Stomach (tissue), 9 donors: ENCODE results near the gene PRDM2. TPM values are rescaled to one million over a fixed set of nuclear protein-coding genes. Genes with fewer than 3 reads are reported as not detected.

Source experiments
- DNase-seq, 2 donors: peaks; one replicate each; pipeline versions ENCODE4 v3.0.0 to v3.0.0-alpha.2; 2013 to 2019
- H3K27ac ChIP-seq, 5 donors: fragments of 200-600 bp in 4 of 5; sonication (generic) in 4 of 5; one replicate each; pipeline ENCODE4 v1.5.1; 2013 to 2019; ENCODE audit warnings: mild to moderate bottlenecking in 1 of 5, moderate library complexity in 1 of 5
- H3K27me3 ChIP-seq, 3 donors: fragments of 200-600 bp; sonication (generic); one replicate each; pipeline ENCODE4 v1.5.1; 2017 to 2019; ENCODE audit warnings: mixed run types in 1 of 3
- H3K36me3 ChIP-seq, 4 donors: fragments of 200-600 bp; sonication (generic); 1 replicate in 3 of 4; 2 replicates in 1 of 4; pipeline ENCODE4 v1.5.1; 2016 to 2019
- H3K4me1 ChIP-seq, 4 donors: fragments of 200-600 bp; sonication (generic); one replicate each; pipeline ENCODE4 v1.5.1; 2016 to 2019
- H3K4me3 ChIP-seq, 4 donors: fragments of 200-600 bp; sonication (generic) in 3 of 4; one replicate each; pipeline ENCODE4 v1.5.1; 2016 to 2019; ENCODE audit warnings: mild to moderate bottlenecking in 1 of 4
- H3K9me3 ChIP-seq, 4 donors: fragments of 200-600 bp; sonication (generic); one replicate each; pipeline ENCODE4 v1.5.1; 2016 to 2019
- CTCF ChIP-seq, 7 experiments: fragments of 450-650 bp in 4 of 7; fragments of 200-600 bp in 3 of 7; sonication (generic) in 3 of 7; IDR thresholded peaks; one replicate each; pipeline ENCODE4 v1.5.1; 2016 to 2019; ENCODE audit warnings: antibody characterized with exemption in 7 of 7, control low read depth in 2 of 7, mild to moderate bottlenecking in 1 of 7
- EP300 ChIP-seq: sonication (generic); formaldehyde crosslinking; IDR thresholded peaks from one replicate; pipeline ENCODE4 v1.6.1; 2017; ENCODE audit warnings: antibody characterized with exemption
- POLR2A ChIP-seq, 4 donors: fragments of 450-650 bp; IDR thresholded peaks; one replicate each; pipeline ENCODE4 v1.6.1; 2016; ENCODE audit warnings: antibody characterized with exemption in 4 of 4, control low read depth in 2 of 4, mild to moderate bottlenecking in 1 of 4, moderate library complexity in 1 of 4
- POLR2AphosphoS5 ChIP-seq, 3 donors: sonication (generic); formaldehyde crosslinking; IDR thresholded peaks; one replicate each; pipeline ENCODE4 v1.6.1; 2016; ENCODE audit warnings: antibody characterized with exemption in 3 of 3
- WGBS, 5 donors: extraction: QIAGEN DNeasy Blood & Tissue Kit in 3 of 5; methylation state at CpG; one replicate each; pipeline versions ENCODE4 v1.1.5 to v1.1.7; 2013 to 2018; 5-methylcytosine and 5-hydroxymethylcytosine counted together
- intact Hi-C: fragments of 100-400 bp; cut with DNase I; formaldehyde crosslinking; loops from one replicate; pipeline ENCODE4 v1.15.1; 2023; ENCODE audit warnings: low total_unique reads
- polyA plus RNA-seq, 3 donors: library from polyadenylated mRNA; stranded (reverse); fragments of 200-250 nt; gene quantifications; one replicate each; pipeline ENCODE4 v1.2.3, GENCODE V29; 2013
- total RNA-seq, 5 donors: library from RNA; depleted of rRNA; stranded (reverse); fragments of >200 nt; gene quantifications; one replicate each; pipeline versions ENCODE4 v1.1.0 to v1.2.3, GENCODE V29; 2014 to 2016
- donor health status: healthy with polysubstance abuse.
- donor health status: Bipolar disorder and iron deficiency.
- donor health status: healthy.

The PRDM2 gene
- total and polyA plus RNA-seq, 8 donors: 10.1 to 77.7 (median 24.8) TPM

- DNase-seq: no peak
- no peak for TF ChIP-seq EP300
- intact Hi-C loops: no loop called here
- WGBS, 5 donors: 77 to 81% (median 79%) methylated on average over 7 of the region's 7 CpGs
- no peak overlapping the region for H3K4me3 ChIP-seq
- H3K27me3 ChIP-seq: peaks cover 0 to 5% (median 0%) of the 10 kb centered on the region in 3 donors
- H3K27ac ChIP-seq: no peak overlapping the region
- H3K4me1 ChIP-seq: no peaks in the 10 kb centered on the region
- H3K36me3 ChIP-seq: no peaks in the 10 kb centered on the region
- peaks cover 0 to 9% (median 0%) of the 10 kb centered on the region in 4 donors for H3K9me3 ChIP-seq
Observed at GRCh38 chr1:13867603-13868002, 167.6 kb downstream of the PRDM2 start.

- Histone ChIP-seq H3K9me3 (peaks cover 0 to 9% (median 0%) of the 10 kb centered on the region in 4 donors), H3K27ac (no peak overlapping the region), H3K4me3 (no peak overlapping the region), H3K36me3 (no peaks in the 10 kb centered on the region), H3K27me3 (peaks cover 0 to 5% (median 0%) of the 10 kb centered on the region in 3 donors), H3K4me1 (no peaks in the 10 kb centered on the region)
- intact Hi-C loops: no loop called here
- no peak for DNase-seq
- 37 to 57% (median 48%) methylated on average over 7 of the region's 7 CpGs for WGBS, 5 donors
- no peak for TF ChIP-seq POLR2AphosphoS5 (IDR thresholded peaks at IDR 0.05)
- TF ChIP-seq CTCF (IDR thresholded peaks at IDR 0.05): no peak
- TF ChIP-seq EP300: no peak
Observed at GRCh38 chr1:13869172-13869797, 169.3 kb downstream of the PRDM2 start.

- Histone ChIP-seq H3K27me3 (peaks cover 0 to 5% (median 0%) of the 10 kb centered on the region in 3 donors), H3K27ac (no peak overlapping the region), H3K4me3 (no peak overlapping the region), H3K36me3 (no peaks in the 10 kb centered on the region), H3K4me1 (no peaks in the 10 kb centered on the region), H3K9me3 (peaks cover 0 to 14% (median 0%) of the 10 kb centered on the region in 4 donors)
- TF ChIP-seq POLR2A (IDR thresholded peaks at IDR 0.05): no peak
- TF ChIP-seq POLR2AphosphoS5 (IDR thresholded peaks at IDR 0.05): no peak
- no peak for TF ChIP-seq CTCF (IDR thresholded peaks at IDR 0.05)
- no peak for TF ChIP-seq EP300
- no peak for DNase-seq
- intact Hi-C loops: no loop called here
- 46 to 81% (median 61%) methylated on average over 2 of the region's 2 CpGs for WGBS, 5 donors
Observed at GRCh38 chr1:13871413-13871812, 171.4 kb downstream of the PRDM2 start.

GRCh38 chr1:13871886-13872285, 171.9 kb downstream of the PRDM2 start:
- no peak for TF ChIP-seq POLR2A (IDR thresholded peaks at IDR 0.05)
- TF ChIP-seq POLR2AphosphoS5 (IDR thresholded peaks at IDR 0.05): no peak
- TF ChIP-seq CTCF (IDR thresholded peaks at IDR 0.05): no peak
- no peak for TF ChIP-seq EP300
- Histone ChIP-seq H3K27ac (no peak overlapping the region), H3K4me1 (no peaks in the 10 kb centered on the region), H3K36me3 (no peaks in the 10 kb centered on the region), H3K4me3 (no peak overlapping the region), H3K9me3 (peaks cover 0 to 14% (median 0%) of the 10 kb centered on the region in 4 donors), H3K27me3 (peaks cover 0 to 5% (median 0%) of the 10 kb centered on the region in 3 donors)
- WGBS, 5 donors: 74 to 82% (median 80%) methylated on average over 2 to 3 of the region's 3 CpGs
- no peak for DNase-seq
- intact Hi-C loops: no loop called here

GRCh38 chr1:13873032-13873431, 173.0 kb downstream of the PRDM2 start:
- H3K9me3 ChIP-seq: peaks cover 0 to 14% (median 0%) of the 10 kb centered on the region in 4 donors
- DNase-seq: no peak
- intact Hi-C loops: no loop called here
- no peak overlapping the region for H3K27ac ChIP-seq
- TF ChIP-seq POLR2AphosphoS5 (IDR thresholded peaks at IDR 0.05) (no peak), CTCF (IDR thresholded peaks at IDR 0.05) (no peak), POLR2A (IDR thresholded peaks at IDR 0.05) (no peak), EP300 (no peak)
- H3K36me3 ChIP-seq: no peaks in the 10 kb centered on the region
- no peaks in the 10 kb centered on the region for H3K4me1 ChIP-seq
- 79 to 85% (median 81%) methylated on average over 6 of the region's 6 CpGs for WGBS, 5 donors
- peaks cover 0 to 5% (median 0%) of the 10 kb centered on the region in 3 donors for H3K27me3 ChIP-seq
- H3K4me3 ChIP-seq: no peak overlapping the region
